Right atrium auricular region (tissue), 2 donors: ENCODE measurements around the gene ARPC3. TPM values are rescaled to one million over a fixed set of nuclear protein-coding genes. Genes with fewer than 3 reads are reported as not detected.

Source experiments
- DNase-seq: peaks from one replicate; pipeline ENCODE4 v3.0.0-alpha.2; 2019; ENCODE audit warnings: low spot score
- H3K27ac ChIP-seq, 2 donors: fragments of 200-600 bp; sonication (generic); 1 replicate in 1 of 2; 2 replicates in 1 of 2; pipeline ENCODE4 v1.5.1; 2016 to 2019
- H3K27me3 ChIP-seq, 2 donors: fragments of 200-600 bp; sonication (generic); one replicate each; pipeline versions ENCODE4 v1.5.1 to v1.6.0; 2017 to 2019
- H3K36me3 ChIP-seq: fragments of 200-600 bp; sonication (generic); one replicate; pipeline ENCODE4 v1.5.1; 2016
- H3K4me1 ChIP-seq, 2 donors: fragments of 200-600 bp; sonication (generic); one replicate each; pipeline versions ENCODE4 v1.5.1 to v1.6.0; 2017 to 2019
- H3K4me3 ChIP-seq, 2 donors: fragments of 200-600 bp; sonication (generic); 1 replicate in 1 of 2; 2 replicates in 1 of 2; pipeline ENCODE4 v1.5.1; 2017 to 2019; ENCODE audit warnings: mild to moderate bottlenecking in 1 of 2, moderate library complexity in 1 of 2
- H3K9me3 ChIP-seq, 2 donors: fragments of 200-600 bp; sonication (generic); one replicate each; pipeline ENCODE4 v1.5.1; 2019
- total RNA-seq, 2 donors: library from RNA; depleted of rRNA; stranded (reverse); fragments of >200 nt; gene quantifications; one replicate each; pipeline ENCODE4 v1.1.0, GENCODE V29; 2016
- TF ChIP-seq, protein P1 (sequence below), 2 donors: fragments of 200-600 bp; sonication (generic); IDR thresholded peaks; one replicate each; pipeline ENCODE4 v1.5.1; 2019; ENCODE audit warnings: antibody characterized with exemption in 2 of 2

Gene ARPC3
- total RNA-seq, 2 donors from 2014 or later, result 96.4 to 138 TPM

DNA sequence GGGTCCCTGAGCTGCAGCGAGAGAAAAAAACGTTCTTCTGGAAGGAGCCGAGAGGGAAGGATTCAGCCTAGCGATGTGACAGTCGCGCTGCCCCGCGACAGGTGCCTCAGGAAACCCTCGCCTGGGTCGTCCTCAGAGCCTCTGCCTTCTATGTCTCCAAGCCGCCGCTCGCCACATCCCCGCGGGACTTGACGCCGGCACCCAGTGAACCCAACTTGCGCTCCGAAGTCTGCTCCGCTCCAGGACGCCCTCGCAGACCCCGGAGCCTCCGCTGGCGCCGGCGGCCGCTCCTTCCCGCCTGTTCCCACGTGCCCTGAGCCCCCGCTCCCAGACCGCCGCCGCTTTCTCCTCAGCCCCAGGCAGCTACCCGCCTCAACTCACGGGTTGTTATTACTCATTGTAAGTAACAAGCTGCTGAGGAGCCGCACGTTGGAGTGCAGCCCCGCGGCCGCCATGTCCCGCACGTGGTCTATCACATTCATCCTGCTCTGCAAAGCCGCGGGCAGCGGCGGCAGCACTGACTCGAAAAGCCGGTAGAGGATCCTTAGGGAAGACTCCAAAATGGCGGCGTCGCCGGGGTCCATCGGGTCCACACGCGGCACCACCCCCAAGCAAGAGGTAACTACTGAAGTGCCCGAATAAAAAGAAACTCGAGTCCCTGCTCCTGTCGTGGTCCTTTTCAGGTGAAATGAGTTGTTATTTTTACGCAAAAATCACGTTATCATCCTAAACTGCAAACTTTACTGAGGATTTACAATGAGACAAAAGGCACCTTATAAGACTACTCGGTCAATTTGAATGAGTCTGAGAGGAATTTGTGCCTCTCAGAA lies 46.8 kb downstream of the ARPC3 start, which contains the start of gene ANAPC7:
Gene ANAPC7, minus strand, starts transcription at position 563 of the 830 bp plus-strand sequence. Its CDS starts 81 bp downstream, at position 482.
- H3K36me3 ChIP-seq, result peaks cover 14% of the 10 kb centered on the region
- H3K4me1 ChIP-seq, result peaks cover 0 to 14% of the 10 kb centered on the region in 2 donors
- H3K9me3 ChIP-seq, result no peaks in the 10 kb centered on the region
- H3K27me3 ChIP-seq, result no peaks in the 10 kb centered on the region
- TF ChIP-seq, protein P1, sequence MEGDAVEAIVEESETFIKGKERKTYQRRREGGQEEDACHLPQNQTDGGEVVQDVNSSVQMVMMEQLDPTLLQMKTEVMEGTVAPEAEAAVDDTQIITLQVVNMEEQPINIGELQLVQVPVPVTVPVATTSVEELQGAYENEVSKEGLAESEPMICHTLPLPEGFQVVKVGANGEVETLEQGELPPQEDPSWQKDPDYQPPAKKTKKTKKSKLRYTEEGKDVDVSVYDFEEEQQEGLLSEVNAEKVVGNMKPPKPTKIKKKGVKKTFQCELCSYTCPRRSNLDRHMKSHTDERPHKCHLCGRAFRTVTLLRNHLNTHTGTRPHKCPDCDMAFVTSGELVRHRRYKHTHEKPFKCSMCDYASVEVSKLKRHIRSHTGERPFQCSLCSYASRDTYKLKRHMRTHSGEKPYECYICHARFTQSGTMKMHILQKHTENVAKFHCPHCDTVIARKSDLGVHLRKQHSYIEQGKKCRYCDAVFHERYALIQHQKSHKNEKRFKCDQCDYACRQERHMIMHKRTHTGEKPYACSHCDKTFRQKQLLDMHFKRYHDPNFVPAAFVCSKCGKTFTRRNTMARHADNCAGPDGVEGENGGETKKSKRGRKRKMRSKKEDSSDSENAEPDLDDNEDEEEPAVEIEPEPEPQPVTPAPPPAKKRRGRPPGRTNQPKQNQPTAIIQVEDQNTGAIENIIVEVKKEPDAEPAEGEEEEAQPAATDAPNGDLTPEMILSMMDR (IDR thresholded peaks at IDR 0.05), result peak in 1 of 2 donors; percentile 3
- H3K4me3 ChIP-seq, result peak within 1 kb of the TSS; percentile 88 to 98
- peak within 1 kb of the TSS; percentile 94 to 96 for H3K27ac ChIP-seq
- peak; percentile 91 for DNase-seq

Other genes starting within 250 kb of the ARPC3 start
- gene ATP2A2, start 169.1 kb downstream of the ARPC3 start, total RNA-seq, result 1,000 to 10,000 TPM; 1,597 to 3,086 TPM
- gene ANAPC7, start 46.6 kb downstream of the ARPC3 start, total RNA-seq, result 10 to 100 TPM; 30.4 to 30.9 TPM
- 10 to 100 TPM; 18.7 to 22.0 TPM for gene GPN3, start 17.9 kb upstream of the ARPC3 start, total RNA-seq
- gene FAM216A, start 18.5 kb upstream of the ARPC3 start, total RNA-seq, result 1 to 10 TPM; 6.9 to 10.0 TPM
- 10 to 100 TPM; 65.7 to 96.1 TPM for gene VPS29, start 51.8 kb upstream of the ARPC3 start, total RNA-seq
- gene RAD9B, start 52.0 kb upstream of the ARPC3 start, total RNA-seq, result 1 to 10 TPM in 1 of 2 donors, under 1 TPM in 1; 0.26 to 1.2 TPM
- 10 to 100 TPM; 32.1 to 53.6 TPM for gene PPTC7, start 133.0 kb upstream of the ARPC3 start, total RNA-seq
- 10 to 100 TPM; 23.7 to 29.0 TPM for gene TCTN1, start 163.8 kb upstream of the ARPC3 start, total RNA-seq
- 10 to 100 TPM; 21.7 to 24.1 TPM for gene HVCN1, start 238.8 kb upstream of the ARPC3 start, total RNA-seq